BLaER1 (cell line): ENCODE results near the gene CD96.
"Not testable (repeated sequence)": the region's sequence is repeated elsewhere in the genome, so short reads cannot be mapped to it uniquely, and the experiment has no call there.

ENCODE experiments used
- H3K27ac ChIP-seq: shearing (Covaris generic); formaldehyde crosslinking; 2 replicates; pipeline ENCODE4 v1.8.1; 2022
- H3K27me3 ChIP-seq: shearing (Covaris generic); formaldehyde crosslinking; 2 replicates; pipeline ENCODE4 v1.8.1; 2022
- H3K36me3 ChIP-seq: shearing (Covaris generic); formaldehyde crosslinking; 2 replicates; pipeline ENCODE4 v1.8.1; 2022
- H3K4me1 ChIP-seq: shearing (Covaris generic); formaldehyde crosslinking; 2 replicates; pipeline ENCODE4 v1.8.1; 2022
- H3K4me2 ChIP-seq: shearing (Covaris generic); formaldehyde crosslinking; 2 replicates; pipeline ENCODE4 v1.8.1; 2022
- H3K4me3 ChIP-seq: shearing (Covaris generic); formaldehyde crosslinking; 2 replicates; pipeline ENCODE4 v1.8.1; 2022
- H3K9ac ChIP-seq: shearing (Covaris generic); formaldehyde crosslinking; 2 replicates; pipeline ENCODE4 v1.8.1; 2022
- H3K9me3 ChIP-seq: shearing (Covaris generic); formaldehyde crosslinking; 2 replicates; pipeline ENCODE4 v1.8.1; 2022
- H4K20me1 ChIP-seq: shearing (Covaris generic); formaldehyde crosslinking; 2 replicates; pipeline ENCODE4 v1.8.1; 2022
- Cebpa-rat ChIP-seq: shearing (Covaris generic); IDR thresholded peaks from 2 replicates; pipeline ENCODE4 v1.8.1; 2022

The CD96 gene

DNA sequence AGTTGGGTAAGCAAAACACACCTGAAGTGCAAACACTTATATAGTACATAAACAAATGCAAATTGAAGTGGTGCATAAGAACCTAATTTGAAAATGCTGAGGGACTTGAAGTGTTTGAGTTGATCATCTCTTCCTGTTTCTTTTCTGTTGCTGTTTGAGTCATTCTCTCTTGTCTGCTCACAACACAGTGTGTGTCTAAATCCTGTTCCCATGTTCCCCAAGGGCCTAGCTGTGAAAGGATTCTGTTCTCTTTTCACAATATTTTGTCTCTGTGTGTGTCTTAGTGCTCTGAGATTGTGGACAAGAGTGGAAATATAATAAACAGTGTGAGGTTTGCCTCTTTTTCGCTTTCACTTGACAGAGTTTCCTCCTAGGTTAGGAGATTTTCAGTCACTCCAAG, 6.1 kb downstream of the CD96 start:
- peak overlapping the region; percentile 81 for H3K27ac ChIP-seq
- TF ChIP-seq Cebpa-rat: no peak
- peaks cover 81% of the 10 kb centered on the region for H3K4me1 ChIP-seq
- H3K36me3 ChIP-seq: peaks cover 33% of the 10 kb centered on the region
- peak overlapping the region; percentile 87 for H3K4me2 ChIP-seq
- H3K9me3 ChIP-seq: peaks cover 15% of the 10 kb centered on the region
- H3K9ac ChIP-seq: peak overlapping the region; percentile 76
- H4K20me1 ChIP-seq: no peaks in the 10 kb centered on the region
- H3K27me3 ChIP-seq: no peaks in the 10 kb centered on the region
- peak overlapping the region; percentile 54 for H3K4me3 ChIP-seq

DNA sequence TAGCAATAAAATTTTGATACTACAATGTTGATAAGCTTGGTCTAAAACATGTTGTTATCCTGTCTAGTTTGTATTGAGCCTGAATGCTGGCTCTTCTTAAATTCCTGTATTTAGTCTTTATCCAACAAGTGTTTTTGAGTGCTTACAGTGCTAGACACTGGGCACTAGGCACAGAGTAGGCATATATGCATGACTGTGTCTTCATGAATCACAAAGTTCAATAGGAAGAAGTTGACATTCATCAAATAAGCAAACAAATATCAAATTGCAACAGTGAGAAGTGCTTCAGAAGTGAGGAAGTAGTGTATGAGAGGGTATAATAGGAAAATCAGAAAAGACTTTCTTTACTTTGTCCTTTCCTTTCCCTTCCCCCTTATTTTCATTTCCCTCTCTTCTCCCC, 6.8 kb downstream of the CD96 start:
- H4K20me1 ChIP-seq: no peaks in the 10 kb centered on the region
- no peaks in the 10 kb centered on the region for H3K27me3 ChIP-seq
- H3K9me3 ChIP-seq: peaks cover 15% of the 10 kb centered on the region
- peak overlapping the region; percentile 81 for H3K27ac ChIP-seq
- peak overlapping the region; percentile 76 for H3K9ac ChIP-seq
- H3K36me3 ChIP-seq: peaks cover 33% of the 10 kb centered on the region
- H3K4me1 ChIP-seq: peaks cover 77% of the 10 kb centered on the region
- H3K4me2 ChIP-seq: peak overlapping the region; percentile 87
- no peak for TF ChIP-seq Cebpa-rat
- peak overlapping the region; percentile 54 for H3K4me3 ChIP-seq

DNA sequence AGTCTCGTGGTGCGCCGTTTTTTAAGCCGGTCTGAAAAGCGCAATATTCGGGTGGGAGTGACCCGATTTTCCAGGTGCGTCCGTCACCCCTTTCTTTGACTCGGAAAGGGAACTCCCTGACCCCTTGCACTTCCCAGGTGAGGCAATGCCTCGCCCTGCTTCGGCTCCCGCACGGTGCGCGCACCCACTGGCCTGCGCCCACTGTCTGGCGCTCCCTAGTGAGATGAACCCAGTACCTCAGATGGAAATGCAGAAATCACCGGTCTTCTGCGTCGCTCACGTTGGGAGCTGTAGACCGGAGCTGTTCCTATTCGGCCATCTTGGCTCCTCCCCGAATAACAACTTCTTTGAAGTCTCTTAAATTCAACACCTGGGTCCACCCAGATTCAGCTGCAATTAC, 19.9 kb downstream of the CD96 start:
- H4K20me1 ChIP-seq, H3K27me3 ChIP-seq, H3K9ac ChIP-seq, H3K27ac ChIP-seq, H3K4me1 ChIP-seq, H3K4me3 ChIP-seq, H3K4me2 ChIP-seq, H3K9me3 ChIP-seq: not testable (repeated sequence)
- peaks cover 16% of the 10 kb centered on the region; the same call in 1 of the 2 replicates for H3K36me3 ChIP-seq

DNA sequence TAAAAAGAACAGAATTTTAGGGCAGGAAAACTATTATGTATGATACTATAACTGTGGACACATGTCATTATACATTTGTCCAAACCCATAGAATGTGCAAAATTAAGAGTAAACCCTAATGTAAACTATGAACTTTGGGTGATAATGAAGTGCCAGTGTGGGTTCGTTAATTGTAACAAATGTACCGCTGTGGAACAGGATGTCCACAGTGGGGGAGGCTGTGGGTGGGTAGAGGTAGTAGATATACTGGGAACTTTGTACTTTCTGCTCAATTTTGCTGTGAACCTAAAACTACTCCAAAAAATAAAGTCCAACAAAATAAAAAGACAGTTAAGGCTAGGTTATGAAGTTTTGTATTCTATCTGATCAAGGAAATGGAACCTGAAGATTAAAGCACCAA, 24.8 kb downstream of the CD96 start:
- Histone ChIP-seq H3K4me1 (no peaks in the 10 kb centered on the region), H3K27me3 (no peaks in the 10 kb centered on the region), H3K36me3 (peaks cover 63% of the 10 kb centered on the region), H4K20me1 (no peaks in the 10 kb centered on the region), H3K9ac (no peak overlapping the region), H3K4me2 (no peak overlapping the region), H3K4me3 (no peak overlapping the region), H3K27ac (no peak overlapping the region), H3K9me3 (no peaks in the 10 kb centered on the region; the same call in 1 of the 2 replicates)
- TF ChIP-seq Cebpa-rat: no peak

DNA sequence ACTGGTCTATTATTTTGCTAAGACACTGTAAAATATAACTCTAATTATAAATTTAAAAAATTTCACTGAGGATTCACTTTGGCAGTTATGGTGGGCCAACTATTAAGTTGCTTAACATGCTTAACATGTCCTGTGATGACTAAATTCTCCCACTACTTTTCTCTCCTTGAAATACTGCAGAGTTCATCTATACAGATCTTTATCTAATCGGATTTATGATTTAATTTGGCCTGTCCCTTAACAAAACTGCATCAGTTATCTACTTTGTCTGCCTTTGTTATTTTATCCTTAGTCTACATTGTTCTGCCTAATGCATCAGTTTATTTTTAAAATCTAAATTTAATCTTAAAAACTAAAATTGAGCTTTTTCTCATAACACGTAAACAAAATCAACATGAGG, 26.4 kb downstream of the CD96 start:
- Histone ChIP-seq H3K27me3 (no peaks in the 10 kb centered on the region), H3K36me3 (peaks cover 64% of the 10 kb centered on the region), H3K4me1 (no peaks in the 10 kb centered on the region), H3K4me3 (no peak overlapping the region), H3K9me3 (no peaks in the 10 kb centered on the region), H3K9ac (no peak overlapping the region), H4K20me1 (no peaks in the 10 kb centered on the region), H3K27ac (no peak overlapping the region), H3K4me2 (no peak overlapping the region)
- TF ChIP-seq Cebpa-rat: no peak

DNA sequence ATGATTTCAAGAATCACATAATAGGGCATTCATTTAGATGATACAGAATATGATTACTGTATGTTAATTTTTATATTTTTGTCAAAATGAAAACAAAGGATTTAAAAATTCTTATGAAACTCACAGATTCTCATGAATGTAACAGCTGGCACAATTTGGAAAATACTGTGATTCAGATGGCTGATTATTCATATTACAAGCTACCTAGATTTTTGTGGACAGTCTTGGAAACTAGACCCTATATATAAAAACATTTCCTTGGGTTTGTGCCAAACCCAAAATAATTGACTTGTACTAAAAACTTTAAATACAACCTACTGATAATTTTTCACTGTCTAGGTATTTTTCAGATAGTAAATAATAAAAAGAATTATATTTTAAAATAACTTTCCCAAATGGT, 26.9 kb downstream of the CD96 start:
- Histone ChIP-seq H3K4me1 (no peaks in the 10 kb centered on the region), H3K27ac (no peak overlapping the region), H3K27me3 (no peaks in the 10 kb centered on the region), H3K9ac (no peak overlapping the region), H3K4me3 (no peak overlapping the region), H3K4me2 (no peak overlapping the region), H4K20me1 (no peaks in the 10 kb centered on the region), H3K9me3 (no peaks in the 10 kb centered on the region), H3K36me3 (peaks cover 64% of the 10 kb centered on the region)
- no peak for TF ChIP-seq Cebpa-rat

DNA sequence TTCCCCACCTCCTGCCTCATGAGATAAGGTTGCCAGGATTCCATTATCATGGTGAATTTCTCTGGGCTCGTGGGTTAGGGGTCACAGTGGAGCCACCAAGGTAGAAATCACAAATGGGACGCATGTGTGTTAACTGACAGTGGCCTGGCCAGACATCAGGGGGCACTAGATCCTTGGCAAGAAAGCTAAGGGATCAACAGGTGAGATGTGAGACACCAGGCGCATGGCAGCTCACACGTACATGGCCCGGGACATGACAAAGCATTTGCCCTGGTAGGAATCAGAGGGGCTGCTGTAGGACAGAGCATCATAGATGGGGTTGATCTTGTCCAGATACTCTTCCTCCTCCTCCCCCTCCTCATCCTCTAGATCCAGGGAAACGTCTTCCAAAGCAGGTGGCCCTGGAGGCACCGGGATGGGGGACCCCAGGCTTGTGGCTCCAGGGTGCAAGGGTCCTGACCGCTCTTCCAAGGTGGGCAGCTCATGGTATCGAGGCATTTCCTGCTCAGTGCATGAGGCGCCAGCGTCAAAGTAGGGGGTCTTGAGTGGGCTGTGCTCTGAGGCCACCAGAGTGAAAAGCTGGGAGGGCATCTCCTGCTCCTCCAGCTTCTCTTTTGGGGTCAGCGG, 28.5 kb downstream of the CD96 start:
- Histone ChIP-seq H3K4me1 (no peaks in the 10 kb centered on the region), H3K4me2 (no peak overlapping the region), H3K27ac (no peak overlapping the region), H3K27me3 (no peaks in the 10 kb centered on the region), H3K36me3 (peaks cover 67% of the 10 kb centered on the region), H3K4me3 (no peak overlapping the region), H3K9ac (no peak overlapping the region), H4K20me1 (no peaks in the 10 kb centered on the region), H3K9me3 (no peaks in the 10 kb centered on the region)
- no peak for TF ChIP-seq Cebpa-rat

DNA sequence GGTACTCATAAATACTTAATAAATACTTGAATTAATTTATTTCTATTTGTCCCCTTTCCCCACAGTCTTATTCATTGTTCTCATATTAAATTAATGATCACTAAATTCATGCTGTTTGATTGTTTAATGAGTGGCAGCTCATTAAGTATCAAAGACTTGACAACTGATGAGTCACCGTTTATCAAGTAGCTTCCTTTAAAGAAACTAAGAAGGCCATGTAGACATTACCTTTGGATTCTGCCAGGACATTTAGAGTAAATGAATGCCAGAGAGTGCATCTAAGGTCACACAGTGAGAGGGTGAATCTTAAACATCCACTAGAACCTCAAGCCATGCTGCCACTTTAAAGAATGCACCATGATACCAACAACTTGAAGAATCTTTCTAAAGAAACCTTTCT, 29.3 kb downstream of the CD96 start:
- Histone ChIP-seq H3K4me3 (no peak overlapping the region), H3K9me3 (no peaks in the 10 kb centered on the region), H3K9ac (no peak overlapping the region), H4K20me1 (no peaks in the 10 kb centered on the region), H3K27me3 (no peaks in the 10 kb centered on the region), H3K4me2 (no peak overlapping the region), H3K27ac (no peak overlapping the region), H3K36me3 (peaks cover 70% of the 10 kb centered on the region), H3K4me1 (no peaks in the 10 kb centered on the region)
- TF ChIP-seq Cebpa-rat: no peak

DNA sequence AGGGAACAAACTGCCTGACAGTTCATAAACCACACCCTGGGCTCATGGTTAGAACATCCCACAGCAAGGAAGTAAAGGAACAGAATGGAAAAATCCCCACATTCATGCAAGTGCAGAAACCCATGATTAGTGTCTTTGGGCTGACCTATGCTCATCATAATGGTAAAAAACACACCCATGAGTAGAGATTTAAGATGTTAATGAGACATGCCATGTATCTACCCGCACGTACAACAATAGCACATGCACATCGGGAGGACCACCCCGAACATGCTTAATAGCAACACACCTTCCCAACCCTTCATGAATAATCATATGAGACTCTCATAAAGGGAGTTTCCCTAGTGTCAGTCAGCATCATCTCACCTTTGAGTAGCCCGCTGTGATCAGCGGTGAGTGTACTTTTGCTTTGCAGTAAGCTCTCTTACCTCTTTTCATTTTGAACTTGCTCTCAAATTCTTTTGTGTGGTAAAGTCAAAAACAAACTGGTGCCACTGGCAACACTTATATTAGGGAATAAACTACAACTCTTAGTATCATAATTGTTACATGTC, 30.0 kb downstream of the CD96 start:
- Histone ChIP-seq H3K4me3 (no peak overlapping the region), H3K9ac (no peak overlapping the region), H4K20me1 (no peaks in the 10 kb centered on the region), H3K9me3 (no peaks in the 10 kb centered on the region), H3K36me3 (peaks cover 73% of the 10 kb centered on the region), H3K27me3 (no peaks in the 10 kb centered on the region), H3K27ac (no peak overlapping the region), H3K4me2 (no peak overlapping the region), H3K4me1 (no peaks in the 10 kb centered on the region)
- no peak for TF ChIP-seq Cebpa-rat

DNA sequence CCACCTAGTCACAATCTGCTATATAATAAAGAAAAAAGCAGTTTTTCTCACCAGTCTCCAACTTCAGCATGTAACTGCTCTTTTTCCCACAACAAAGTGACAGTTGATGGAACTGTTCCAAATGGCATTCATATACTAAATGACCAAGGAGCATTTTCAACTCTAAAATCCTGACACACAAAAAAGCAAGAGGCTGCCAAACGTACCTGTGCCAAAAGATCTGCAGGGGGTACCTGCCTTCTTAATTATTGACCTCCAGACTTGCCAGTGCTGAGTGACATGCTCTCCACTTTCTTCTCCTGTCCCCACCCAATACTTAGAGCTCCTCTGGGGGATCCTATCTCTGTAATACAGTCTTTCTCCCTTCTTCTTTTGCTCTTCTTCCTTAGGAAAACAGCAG, 35.1 kb downstream of the CD96 start:
- no peak overlapping the region for H3K27ac ChIP-seq
- no peak overlapping the region for H3K4me2 ChIP-seq
- TF ChIP-seq Cebpa-rat: no peak

More for the DNA sequence above, 35.1 kb downstream of the CD96 start:
- Histone ChIP-seq H3K36me3 (peaks cover 75% of the 10 kb centered on the region), H3K27me3 (no peaks in the 10 kb centered on the region), H3K9ac (no peak overlapping the region), H3K9me3 (peaks cover 15% of the 10 kb centered on the region), H4K20me1 (no peaks in the 10 kb centered on the region), H3K4me3 (no peak overlapping the region), H3K4me1 (no peaks in the 10 kb centered on the region)
